HL-60 (cell line): ENCODE data around the gene MCU.
"Not testable (repeated sequence)": the region's sequence is repeated elsewhere in the genome, so short reads cannot be mapped to it uniquely, and the experiment has no call there.

Experiments used
- DNase-seq, 2 experiments: peaks; one replicate each; pipeline ENCODE4 v3.0.0-alpha.2; 2010 to 2020; ENCODE audit warnings: low read depth in 1 of 2, low spot score in 1 of 2
- H3K27ac ChIP-seq: fragments of 250-450 bp; sonication (Bioruptor Pico); replicated peaks from 2 replicates; pipeline ENCODE4 v1.5.1; 2020; ENCODE audit warnings: mild to moderate bottlenecking, moderate library complexity
- H3K27me3 ChIP-seq: fragments of 250-450 bp; sonication (Bioruptor Pico); 2 replicates; pipeline ENCODE4 v1.5.1; 2021; ENCODE audit warnings: mild to moderate bottlenecking, moderate library complexity; ENCODE audit not compliant: insufficient read depth, poor library complexity, severe bottlenecking
- H3K4me3 ChIP-seq: replicated peaks from 2 replicates; pipeline ENCODE4 v1.5.1; 2011; ENCODE audit warnings: mild to moderate bottlenecking, control low read depth, low read length; ENCODE audit not compliant: insufficient read depth
- CTCF ChIP-seq: IDR thresholded peaks from one replicate; pipeline ENCODE4 v1.5.1; 2011; ENCODE audit warnings: low read length, control low read depth, inconsistent platforms; ENCODE audit not compliant: insufficient read depth
- GABPA ChIP-seq: IDR thresholded peaks from 2 replicates; pipeline ENCODE4 v1.6.1; 2012; ENCODE audit warnings: low read depth
- POLR2AphosphoS5 ChIP-seq: IDR thresholded peaks from 2 replicates; pipeline ENCODE4 v1.6.1; 2012; ENCODE audit warnings: low read depth
- REST ChIP-seq: IDR thresholded peaks from 2 replicates; pipeline ENCODE4 v1.6.1; 2012; ENCODE audit warnings: low read depth; ENCODE audit not compliant: insufficient replicate concordance
- SPI1 ChIP-seq: IDR thresholded peaks from 2 replicates; pipeline ENCODE4 v1.6.1; 2012; ENCODE audit warnings: low read depth, mild to moderate bottlenecking, borderline replicate concordance

MCU gene

GRCh38 chr10:72764151-72764550 is 72.2 kb downstream of the MCU start:
- no peaks in the 10 kb centered on the region for H3K27me3 ChIP-seq
- no peak for DNase-seq
- no peak for TF ChIP-seq POLR2AphosphoS5
- no peak for TF ChIP-seq CTCF
- TF ChIP-seq SPI1 = no peak
- no peak for TF ChIP-seq GABPA
- no peak for TF ChIP-seq REST
- no peak overlapping the region for H3K4me3 ChIP-seq
- H3K27ac ChIP-seq = no peak overlapping the region

- no peak for DNase-seq
- H3K27ac ChIP-seq = no peak overlapping the region
- TF ChIP-seq GABPA (no peak), REST (no peak), SPI1 (no peak), CTCF (no peak), POLR2AphosphoS5 (no peak)
Observed at GRCh38 chr10:72765051-72765745, 73.3 kb downstream of the MCU start.

GRCh38 chr10:72771195-72771594 is 79.3 kb downstream of the MCU start:
- not testable (repeated sequence) for DNase-seq, H3K27ac ChIP-seq, H3K27me3 ChIP-seq

More at GRCh38 chr10:72765051-72765745, 73.3 kb downstream of the MCU start:
- Histone ChIP-seq H3K4me3 (no peak overlapping the region), H3K27me3 (no peaks in the 10 kb centered on the region)

GRCh38 chr10:72772031-72772430 is 80.1 kb downstream of the MCU start:
- no peak for TF ChIP-seq CTCF
- no peak for TF ChIP-seq SPI1
- no peak for TF ChIP-seq GABPA
- TF ChIP-seq POLR2AphosphoS5 = no peak
- TF ChIP-seq REST = no peak
- no peaks in the 10 kb centered on the region for H3K27me3 ChIP-seq
- no peak for DNase-seq
- no peak overlapping the region for H3K27ac ChIP-seq
- H3K4me3 ChIP-seq = no peak overlapping the region

More at GRCh38 chr10:72771195-72771594, 79.3 kb downstream of the MCU start:
- H3K4me3 ChIP-seq = not testable (repeated sequence)
